HEK293T (cell line): Measurements from ENCODE around the gene TRPV4.

Experiments
- CTCF ChIA-PET: fragments of 350-600 bp; formaldehyde crosslinking; extraction: SDS; loops from one replicate; lab custom pipeline; 2021; ENCODE audit warnings: antibody characterized with exemption, inconsistent platforms; lab: Yijun Ruan, JAX
- POLR2A ChIA-PET: fragments of 350-600 bp; formaldehyde crosslinking; extraction: SDS; loops from one replicate; lab custom pipeline; 2020; ENCODE audit warnings: antibody characterized with exemption, inconsistent platforms; lab: Yijun Ruan, JAX
- DNase-seq: peaks from one replicate; pipeline ENCODE4 v3.0.0; 2012; ENCODE audit warnings: mixed read lengths; ENCODE audit errors: extremely low spot score
- ARNT ChIP-seq: fragments of 450-650 bp; IDR thresholded peaks from 2 replicates; pipeline ENCODE4 v1.6.1; 2017; ENCODE audit warnings: mild to moderate bottlenecking
- BHLHE40 ChIP-seq: fragments of 450-650 bp; IDR thresholded peaks from 2 replicates; pipeline ENCODE4 v1.6.1; 2016; ENCODE audit warnings: mild to moderate bottlenecking, moderate library complexity, borderline replicate concordance
- CTBP1 ChIP-seq: fragments of 450-650 bp; IDR thresholded peaks from 2 replicates; pipeline ENCODE4 v1.6.1; 2016; ENCODE audit warnings: borderline replicate concordance
- ELF4 ChIP-seq: fragments of 450-650 bp; IDR thresholded peaks from 2 replicates; pipeline ENCODE4 v1.6.1; 2017; ENCODE audit warnings: antibody characterized with exemption
- FOXA1 ChIP-seq: fragments of 450-650 bp; IDR thresholded peaks from 2 replicates; pipeline ENCODE4 v1.6.1; 2016; ENCODE audit warnings: mild to moderate bottlenecking
- FOXK2 ChIP-seq: fragments of 450-650 bp; IDR thresholded peaks from 2 replicates; pipeline ENCODE4 v1.6.1; 2016; ENCODE audit warnings: mild to moderate bottlenecking
- FOXM1 ChIP-seq: fragments of 450-650 bp; IDR thresholded peaks from 2 replicates; pipeline ENCODE4 v1.6.1; 2017; ENCODE audit warnings: mild to moderate bottlenecking, borderline replicate concordance
- HDGF ChIP-seq: fragments of 450-650 bp; IDR thresholded peaks from 2 replicates; pipeline ENCODE4 v1.6.1; 2017; ENCODE audit warnings: antibody characterized with exemption, borderline replicate concordance
- L3MBTL2 ChIP-seq: fragments of 450-650 bp; conservative IDR thresholded peaks from 2 replicates; pipeline ENCODE4 v1.6.1; 2016; ENCODE audit warnings: mild to moderate bottlenecking
- LEF1 ChIP-seq: fragments of 450-650 bp; IDR thresholded peaks from 2 replicates; pipeline ENCODE4 v1.6.1; 2017; ENCODE audit warnings: mild to moderate bottlenecking, borderline replicate concordance
- NFRKB ChIP-seq: fragments of 450-650 bp; IDR thresholded peaks from 2 replicates; pipeline ENCODE4 v1.6.1; 2016; ENCODE audit warnings: mild to moderate bottlenecking, moderate library complexity
- PKNOX1 ChIP-seq: fragments of 450-650 bp; IDR thresholded peaks from 2 replicates; pipeline ENCODE4 v1.6.1; 2016
- SP1 ChIP-seq: fragments of 450-650 bp; IDR thresholded peaks from 2 replicates; pipeline ENCODE4 v1.6.1; 2017
- SUZ12 ChIP-seq: fragments of 450-650 bp; IDR thresholded peaks from 2 replicates; pipeline ENCODE4 v1.6.1; 2016; ENCODE audit warnings: mild to moderate bottlenecking
- TARDBP ChIP-seq: fragments of 450-650 bp; IDR thresholded peaks from 2 replicates; pipeline ENCODE4 v1.6.1; 2016
- ZNF384 ChIP-seq: fragments of 450-650 bp; IDR thresholded peaks from 2 replicates; pipeline ENCODE4 v1.6.1; 2016

Gene TRPV4

DNA sequence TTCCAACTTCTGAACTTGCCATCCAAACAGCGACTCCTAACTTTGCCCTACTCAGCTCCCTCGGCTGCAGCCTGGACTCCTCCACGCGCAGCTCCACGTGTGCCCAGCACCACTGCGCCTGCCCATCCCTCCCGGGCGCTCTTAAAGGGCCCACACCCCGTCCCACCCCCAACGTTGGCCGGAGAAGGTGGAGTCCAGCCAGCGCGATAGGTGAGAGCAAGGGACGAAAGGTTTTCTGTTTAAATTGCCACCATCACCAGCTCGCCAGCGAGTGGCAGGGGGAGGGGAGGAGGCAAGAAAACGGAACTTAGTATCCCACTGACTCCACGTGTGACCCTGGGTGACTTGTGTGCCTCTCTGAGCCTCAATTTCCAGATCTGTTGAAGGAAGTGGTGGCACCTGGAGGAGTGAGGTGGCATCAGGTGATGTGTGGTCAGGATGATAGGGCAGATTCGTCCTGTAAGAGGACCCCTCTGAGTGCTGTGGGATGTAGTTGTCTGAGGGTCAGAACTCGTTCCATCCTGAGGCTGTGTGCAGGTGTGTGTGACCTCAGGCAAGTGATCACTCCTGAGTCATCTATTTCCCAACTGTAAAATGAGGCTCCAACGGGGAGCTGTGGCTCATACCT is 59.7 kb downstream of the TRPV4 start:
- DNase-seq = no peak
- no peak for TF ChIP-seq TARDBP
- TF ChIP-seq FOXK2 = no peak
- TF ChIP-seq FOXA1 = no peak
- no peak for TF ChIP-seq ZNF384
- TF ChIP-seq ELF4 = no peak
- no peak for TF ChIP-seq CTBP1
- TF ChIP-seq NFRKB = no peak
- TF ChIP-seq ARNT = no peak
- no peak for TF ChIP-seq L3MBTL2
- no peak for TF ChIP-seq FOXM1
- TF ChIP-seq LEF1 = no peak
- ChIA-PET CTCF (interaction anchor here (0.6 to 1.7 kb wide), 6 partner anchors 34 to 585 kb away, joined by 3 to 5 read pairs (median 4); no protein-coding TSS in a partner anchor), POLR2A (interaction anchor here (1.0 kb wide), 1 partner anchor 13 kb away, joined by 4 read pairs; no protein-coding TSS in a partner anchor)

GRCh38 chr12:109772622-109773321 is 60.4 kb downstream of the TRPV4 start:
- DNase-seq = no peak
- ChIA-PET CTCF (interaction anchor here (0.6 to 1.7 kb wide), 5 partner anchors 33 to 584 kb away, joined by 3 to 5 read pairs (median 5); no protein-coding TSS in a partner anchor), POLR2A (interaction anchor here (1.0 kb wide), 1 partner anchor 12 kb away, joined by 4 read pairs; no protein-coding TSS in a partner anchor)
- TF ChIP-seq HDGF = no peak
- TF ChIP-seq CTBP1 = no peak
- TF ChIP-seq LEF1 = no peak
- no peak for TF ChIP-seq ZNF384
- TF ChIP-seq SP1 = no peak
- TF ChIP-seq PKNOX1 = no peak
- TF ChIP-seq FOXA1 = no peak
- no peak for TF ChIP-seq SUZ12
- TF ChIP-seq NFRKB = no peak
- no peak for TF ChIP-seq ELF4
- TF ChIP-seq TARDBP = no peak
- TF ChIP-seq FOXM1 = no peak
- no peak for TF ChIP-seq L3MBTL2
- TF ChIP-seq FOXK2 = no peak
- no peak for TF ChIP-seq BHLHE40
- no peak for TF ChIP-seq ARNT

- TF ChIP-seq PKNOX1 = no peak
- TF ChIP-seq SUZ12 = no peak
- no peak for TF ChIP-seq LEF1
- no peak for TF ChIP-seq BHLHE40
- TF ChIP-seq ARNT = no peak
- ChIA-PET POLR2A (no interaction called here), CTCF (interaction anchor here (1.2 to 1.7 kb wide), 2 partner anchors 174 to 251 kb away, joined by 5 read pairs; no protein-coding TSS in a partner anchor)
- no peak for DNase-seq
Observed at GRCh38 chr12:109771746-109772621, 61.2 kb downstream of the TRPV4 start.

GRCh38 chr12:109770861-109771670 is 62.1 kb downstream of the TRPV4 start:
- ChIA-PET POLR2A (no interaction called here), CTCF (interaction anchor here (0.9 to 1.0 kb wide), 2 partner anchors 165 to 174 kb away, joined by 3 read pairs; no protein-coding TSS in a partner anchor)
- TF ChIP-seq HDGF (no peak), CTBP1 (no peak), BHLHE40 (no peak), SP1 (no peak), ELF4 (no peak), FOXA1 (no peak), PKNOX1 (no peak)
- no peak for DNase-seq
